HG03095 (cell line): ENCODE measurements around the gene EIF4G3.
"Not testable (repeated sequence)": the region's sequence is repeated elsewhere in the genome, so short reads cannot be mapped to it uniquely, and the experiment has no call there.

Experiments
- ATAC-seq: cut with Tn5 transposase; IDR thresholded peaks from one replicate; pipeline ENCODE4 v1.9.1; 2021; ENCODE audit warnings: moderate library complexity; ENCODE audit not compliant: unreplicated experiment

Gene EIF4G3

DNA sequence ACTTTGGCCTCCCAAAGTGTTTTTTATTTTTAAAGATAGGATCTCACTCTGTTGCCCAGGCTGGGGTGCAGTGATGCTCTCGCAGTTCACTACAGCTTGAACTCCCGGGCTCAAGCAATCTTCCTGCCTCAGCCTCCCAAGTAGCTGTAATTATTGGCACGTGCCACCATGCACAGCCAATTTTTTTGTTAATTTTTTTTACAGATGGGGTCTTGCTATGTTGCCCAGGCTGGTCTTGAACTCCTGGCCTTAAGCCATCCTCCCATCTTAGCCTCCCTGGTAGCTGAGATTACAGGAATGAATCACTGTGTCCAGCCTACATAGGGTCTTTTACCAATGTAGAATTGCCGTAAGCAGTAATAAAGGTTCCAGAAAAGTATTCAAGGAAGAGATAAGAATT, 340.5 kb downstream of the EIF4G3 start:
- no peak for ATAC-seq

DNA sequence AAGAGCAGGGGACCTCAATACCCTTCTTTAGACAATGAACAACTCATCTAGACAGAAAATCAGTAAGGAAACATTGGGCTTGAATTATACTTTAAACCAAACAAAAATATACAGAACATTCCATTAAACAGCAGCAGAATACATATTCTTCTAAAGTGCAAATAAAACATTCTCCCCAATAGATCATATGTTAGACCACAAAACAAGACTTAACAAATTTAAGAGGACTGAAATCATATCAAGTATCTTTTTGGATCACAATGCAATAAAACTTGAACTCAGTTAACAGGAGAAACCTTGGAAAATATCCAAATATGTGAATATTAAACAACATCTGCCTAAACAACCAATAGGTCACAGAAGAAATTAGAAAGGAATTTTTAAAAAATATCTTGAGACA, 341.9 kb downstream of the EIF4G3 start:
- no peak for ATAC-seq

DNA sequence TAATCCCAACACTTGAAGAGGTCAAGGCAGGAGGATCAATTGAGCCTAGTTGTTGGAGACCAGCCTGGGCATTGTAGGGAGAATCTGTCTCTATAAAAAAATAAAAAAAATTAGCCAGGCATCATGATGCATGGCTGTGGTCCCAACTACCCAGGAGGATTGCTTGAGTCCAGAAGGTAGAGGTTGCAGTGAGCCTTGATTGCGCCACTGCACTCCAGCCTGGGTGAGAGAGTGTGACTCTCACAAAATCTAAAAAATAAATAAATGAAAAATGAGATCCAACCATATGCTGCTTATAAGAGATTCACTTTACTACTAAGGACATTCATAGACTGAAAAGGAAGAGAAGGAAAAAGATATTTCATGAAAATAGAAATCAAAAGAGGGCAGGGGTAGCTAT, 342.5 kb downstream of the EIF4G3 start:
- no peak for ATAC-seq

DNA sequence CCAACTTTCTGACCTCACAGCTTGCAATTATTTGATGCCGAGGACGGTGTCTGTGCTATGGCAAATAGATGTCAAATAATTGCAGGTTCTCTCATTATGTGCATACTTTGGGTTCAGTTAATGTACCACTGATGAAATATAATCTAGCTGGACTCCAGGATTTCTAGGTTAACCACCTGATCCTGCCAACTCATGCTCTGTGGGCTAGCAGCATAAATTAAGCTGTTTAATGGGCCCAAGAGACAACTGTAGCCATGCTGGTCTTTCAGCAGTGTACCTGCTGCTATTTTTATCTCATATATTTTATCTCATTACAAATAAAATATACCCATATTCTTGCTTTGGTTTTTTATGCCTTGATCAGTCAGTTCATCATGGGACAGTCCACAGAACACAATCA, 346.3 kb downstream of the EIF4G3 start:
- no peak for ATAC-seq

DNA sequence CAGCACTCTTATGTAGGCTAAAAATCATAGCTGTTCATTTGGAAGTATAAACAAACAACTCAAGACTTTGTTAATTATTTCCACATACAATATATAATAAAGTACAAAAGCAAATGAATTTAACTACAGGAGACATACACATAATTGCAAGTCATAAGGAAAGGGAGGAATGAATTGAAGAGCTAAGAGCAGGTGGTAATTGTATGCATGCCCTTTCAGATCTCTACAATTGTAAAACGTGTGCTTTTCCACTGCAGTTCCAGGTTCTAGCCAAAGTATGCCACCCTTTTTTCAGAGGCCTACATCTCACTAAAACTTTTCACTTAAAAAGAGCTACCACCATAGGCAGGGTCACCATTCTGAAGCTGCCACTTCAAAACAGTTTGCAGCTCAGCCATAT, 346.8 kb downstream of the EIF4G3 start:
- ATAC-seq, result no peak

DNA sequence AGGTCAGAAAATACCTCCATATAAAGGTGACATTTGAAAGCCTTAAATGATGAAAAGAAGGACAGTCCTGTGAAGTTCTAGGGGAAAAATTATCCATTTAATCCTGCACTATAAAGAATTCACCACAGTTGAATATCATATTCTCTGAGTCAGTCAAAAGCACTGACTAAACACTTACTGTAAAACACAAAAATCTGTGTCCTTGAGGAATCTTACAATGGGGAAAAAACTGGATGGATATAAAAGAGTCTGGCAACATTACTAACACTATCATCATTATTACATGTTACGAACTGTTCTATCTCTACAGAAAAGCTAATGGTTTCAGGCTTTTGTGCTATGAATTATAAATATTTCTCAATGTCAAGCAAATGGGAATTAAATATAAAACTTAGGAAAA, 347.2 kb downstream of the EIF4G3 start:
- ATAC-seq, result no peak

DNA sequence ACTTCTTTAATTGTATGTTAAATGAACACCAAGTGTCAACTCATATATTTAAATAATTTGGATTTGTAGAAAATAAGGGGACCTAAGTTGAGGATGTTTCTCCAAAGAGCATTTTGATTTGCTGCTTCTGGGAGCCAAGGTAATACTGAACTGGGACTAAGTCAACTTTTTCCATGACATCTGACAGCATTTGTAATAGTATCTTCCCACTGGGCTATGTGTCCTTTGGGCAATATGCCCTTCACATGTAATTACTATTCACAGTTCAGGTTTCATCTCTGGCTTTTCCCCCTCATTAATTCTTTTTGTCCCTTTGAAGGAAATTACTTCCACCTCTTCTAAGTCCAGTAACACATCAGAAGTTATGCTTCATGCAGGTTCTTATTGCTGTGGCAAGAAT, 352.9 kb downstream of the EIF4G3 start:
- ATAC-seq, result no peak

DNA sequence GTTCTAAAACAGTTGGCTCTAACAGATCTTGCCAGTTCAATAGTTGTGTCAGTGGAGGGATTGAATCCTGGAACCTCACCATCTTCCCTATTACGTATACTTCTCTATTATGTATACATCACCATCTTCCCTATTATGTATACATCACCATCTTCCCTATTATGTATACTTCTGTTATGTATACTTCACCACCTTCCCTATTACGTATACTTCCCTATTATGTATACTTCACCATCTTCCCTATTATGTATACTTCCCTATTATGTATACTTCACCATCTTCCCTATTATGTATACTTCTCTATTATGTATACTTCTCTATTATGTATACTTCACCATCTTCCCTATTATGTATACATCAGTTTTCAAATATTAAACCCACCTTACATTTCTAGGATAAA, 355.2 kb downstream of the EIF4G3 start:
- ATAC-seq, result no peak

DNA sequence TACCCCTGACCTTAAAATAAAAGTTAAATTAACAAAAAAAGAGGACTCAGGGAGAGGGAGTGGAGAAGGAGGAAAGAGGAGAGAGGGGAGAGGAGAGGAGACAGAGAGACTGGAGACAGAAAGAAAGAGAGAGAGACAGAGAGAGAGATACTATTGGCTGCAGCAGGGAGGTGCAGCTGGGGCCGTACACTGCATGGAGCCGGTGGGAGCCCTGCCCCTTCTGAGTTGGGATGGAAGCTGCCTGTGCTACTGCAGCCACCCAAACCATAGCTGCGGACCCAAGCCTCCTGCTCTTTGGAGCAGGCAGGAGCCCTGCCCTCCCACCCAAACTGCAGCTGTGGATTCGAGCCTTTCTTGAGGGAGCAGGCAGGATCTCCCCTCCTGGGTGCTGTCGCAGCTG, 356.9 kb downstream of the EIF4G3 start:
- no peak for ATAC-seq

DNA sequence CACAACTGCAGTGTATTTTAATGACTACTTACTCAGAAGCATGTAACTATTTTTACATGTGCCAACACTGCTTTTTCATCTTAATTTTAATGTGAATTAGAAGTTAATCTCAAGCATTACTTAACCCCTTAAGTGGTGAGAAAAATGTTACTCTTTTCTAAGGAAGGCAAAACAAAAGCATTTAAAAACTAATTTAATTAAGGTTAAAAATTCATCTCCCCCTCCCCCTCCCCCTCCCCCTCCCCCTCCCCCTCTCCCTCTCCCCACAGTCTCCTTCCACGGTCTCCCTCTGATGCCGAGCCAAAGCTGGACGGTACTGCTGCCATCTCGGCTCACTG, 362.2 kb downstream of the EIF4G3 start:
- ATAC-seq, result no peak

DNA sequence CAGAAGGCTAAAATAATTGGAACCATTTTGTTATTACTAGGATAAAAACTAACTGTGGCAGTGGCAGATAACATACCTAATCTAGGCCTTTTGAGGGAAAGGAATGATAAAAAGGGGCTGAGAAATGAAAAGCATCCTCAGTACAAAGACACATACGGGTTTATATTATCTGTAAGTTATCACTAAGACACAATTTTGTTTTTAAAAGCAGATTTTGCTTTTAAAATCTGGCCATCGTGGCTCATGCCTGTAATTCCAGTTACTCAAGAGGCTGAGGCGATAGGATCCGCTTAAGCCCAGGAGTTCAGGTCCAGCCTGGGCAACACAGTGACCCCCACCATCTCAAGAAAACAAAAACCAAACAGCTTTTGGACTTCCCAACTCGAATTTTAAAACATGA, 364.8 kb downstream of the EIF4G3 start:
- no peak for ATAC-seq

DNA sequence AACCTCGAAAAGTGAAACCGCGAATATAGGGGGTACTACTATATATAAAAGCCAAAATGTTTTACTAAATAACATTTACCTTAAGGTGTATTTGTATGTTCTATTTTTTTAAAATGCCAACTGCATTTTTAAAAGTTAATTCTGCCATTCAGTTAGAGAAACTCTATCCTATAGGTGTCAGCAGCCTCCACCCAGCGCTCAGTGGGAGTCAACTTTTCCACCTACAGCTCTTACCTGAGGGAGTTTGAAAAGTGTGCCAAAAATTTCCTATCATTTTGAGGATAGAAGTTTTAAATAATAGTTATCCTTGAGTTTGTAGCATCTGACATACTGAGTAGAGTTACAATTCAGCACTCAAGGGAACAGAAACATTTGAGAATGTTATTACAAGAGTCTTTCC, 383.5 kb downstream of the EIF4G3 start:
- ATAC-seq, result no peak

DNA sequence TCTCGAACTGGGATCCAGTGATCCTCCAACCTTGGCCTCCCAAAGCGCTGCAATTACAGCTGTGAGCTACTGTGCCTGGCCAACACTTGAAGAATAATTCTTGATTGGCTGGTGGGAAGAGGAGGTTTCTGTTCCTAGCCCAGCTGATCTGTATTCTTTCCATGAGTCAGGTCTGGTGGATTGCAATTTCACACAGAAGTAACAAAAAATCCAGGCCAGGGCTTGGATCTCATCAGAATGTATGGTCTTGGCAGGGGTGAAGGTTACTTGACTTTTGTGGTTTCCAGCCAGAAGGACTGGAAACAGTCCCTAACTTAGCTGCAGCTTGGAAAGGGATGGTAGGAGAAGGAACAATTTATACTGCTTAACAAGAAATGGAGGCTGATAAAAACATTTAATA, 384.5 kb downstream of the EIF4G3 start:
- ATAC-seq, result no peak

DNA sequence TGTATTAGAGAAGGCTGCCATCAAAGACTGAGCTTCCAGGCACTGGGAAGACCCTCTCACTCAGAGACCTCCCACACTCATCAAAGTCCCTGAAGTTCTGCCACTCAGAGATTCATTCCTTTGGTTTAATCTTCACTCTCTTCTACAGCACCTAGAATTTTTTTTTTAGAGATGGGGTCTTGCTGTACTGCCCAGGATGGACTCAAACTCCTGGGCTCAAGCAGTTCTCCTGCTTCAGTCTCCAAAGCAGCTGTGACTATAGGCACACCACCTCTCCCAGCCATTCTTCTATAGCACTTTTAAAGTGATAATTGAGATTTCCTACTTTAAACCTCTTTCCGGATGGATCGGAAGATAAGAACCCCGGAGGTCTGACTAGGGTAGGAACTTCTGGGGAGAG, 385.9 kb downstream of the EIF4G3 start:
- ATAC-seq, result no peak

DNA sequence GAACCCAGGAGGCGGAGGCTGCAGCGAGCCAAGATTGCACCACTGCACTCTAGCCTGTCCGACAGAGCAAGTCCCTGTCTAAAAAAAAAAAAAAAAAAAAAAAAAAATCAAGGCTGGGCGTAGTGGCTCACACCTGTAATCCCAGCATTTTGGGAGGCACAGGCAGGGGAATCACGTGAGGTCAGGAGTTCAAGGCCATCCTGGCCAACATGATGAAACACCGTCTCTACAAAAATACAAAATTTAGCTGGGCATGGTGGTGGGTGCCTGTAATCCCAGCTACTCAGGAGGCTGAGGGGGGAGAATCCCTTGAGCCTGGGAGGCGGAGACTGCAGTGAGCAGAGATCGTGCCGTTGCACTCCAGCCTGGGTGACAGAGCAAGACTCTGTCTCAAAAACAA, 387.1 kb downstream of the EIF4G3 start:
- not testable (repeated sequence) for ATAC-seq

DNA sequence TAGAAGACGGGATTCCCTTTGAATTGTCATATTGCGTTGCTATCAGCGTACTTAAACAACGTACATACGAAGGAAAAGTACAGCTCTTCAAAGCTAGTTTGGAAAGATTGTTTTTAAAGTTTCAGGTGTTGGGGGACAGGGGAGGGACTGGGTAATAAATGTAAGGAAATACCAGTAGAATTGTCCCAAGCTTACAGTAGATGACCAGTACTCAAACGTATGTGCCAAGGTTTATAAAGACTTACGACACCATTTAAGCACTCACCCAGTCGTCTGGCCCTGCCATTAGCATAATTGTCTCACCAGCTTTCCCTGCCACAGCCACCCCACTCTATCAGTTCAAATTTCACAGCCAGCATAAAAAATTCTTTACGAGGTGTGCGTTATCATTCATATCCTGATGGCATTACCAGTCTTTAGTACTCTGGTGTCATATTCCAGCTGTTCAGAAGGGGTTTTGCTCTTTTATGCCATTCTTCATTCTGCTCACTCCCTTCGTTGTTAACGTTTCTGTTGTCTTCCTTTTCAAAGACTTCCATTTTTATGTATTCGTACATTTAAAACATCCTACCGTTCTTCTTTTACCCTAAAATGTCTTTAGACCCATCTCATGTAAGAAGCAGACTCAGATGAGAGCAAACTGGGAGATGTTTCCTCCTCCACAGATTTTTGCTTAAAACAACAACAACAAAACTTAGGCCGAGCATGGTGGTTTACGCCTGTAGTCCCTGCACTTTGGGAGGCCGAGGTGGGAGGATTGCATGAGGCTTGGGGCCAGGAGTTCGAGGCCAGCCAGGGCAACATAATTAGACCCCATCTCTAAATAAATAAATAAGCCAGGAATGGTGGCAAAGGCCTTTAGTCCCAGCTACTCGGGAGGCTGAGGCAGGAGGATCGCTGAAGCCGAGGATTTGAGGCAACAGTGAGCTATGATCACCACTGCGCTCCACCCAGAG, 388.6 kb downstream of the EIF4G3 start:
- no peak for ATAC-seq

DNA sequence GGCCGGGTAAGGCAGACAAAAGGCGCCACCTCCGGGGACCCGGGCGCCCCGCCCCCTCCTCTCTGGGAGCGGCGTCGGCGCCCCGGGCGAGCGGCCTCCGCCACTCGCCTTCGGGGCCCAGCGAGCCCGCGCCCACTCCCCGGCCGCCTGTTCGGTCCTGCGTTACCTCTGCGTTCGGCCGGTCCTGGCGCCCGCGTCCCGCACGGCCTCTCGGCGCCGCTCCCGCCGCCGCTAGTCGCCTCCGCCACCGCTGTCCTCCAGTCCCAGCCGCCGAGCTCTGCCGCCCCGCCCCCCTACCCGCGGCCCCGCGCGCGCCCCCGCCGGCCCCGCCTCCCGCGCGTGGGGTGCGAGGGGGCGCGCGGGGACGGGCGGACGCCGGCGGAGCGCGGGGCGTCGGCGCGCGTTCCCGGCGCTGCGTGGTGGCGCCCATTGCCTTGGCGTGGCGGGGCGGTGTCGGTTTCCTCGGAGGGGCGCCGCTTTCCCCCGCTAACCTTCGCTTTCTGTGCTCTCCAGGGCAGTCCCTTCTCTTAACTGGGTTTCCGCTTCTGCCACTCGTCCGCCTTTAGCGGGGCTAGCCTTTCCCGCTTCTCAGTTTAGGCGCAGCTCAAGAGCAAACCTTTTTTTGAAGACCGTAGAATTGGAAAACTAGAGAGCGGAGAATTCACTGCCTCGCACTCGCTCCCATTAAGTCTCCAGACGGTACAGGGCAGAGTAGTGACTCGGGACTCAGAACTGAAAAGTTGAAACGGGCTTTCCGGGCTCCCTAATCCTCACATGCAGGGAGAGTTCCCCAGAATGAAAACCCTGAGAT, 389.5 kb downstream of the EIF4G3 start, which contains the start of gene HP1BP3:
HP1BP3 (minus strand) TSS at position 279 of the 811 bp plus-strand sequence. CDS start 6,867 bp downstream, outside the sequence.
- ATAC-seq, result peak; percentile 42

DNA sequence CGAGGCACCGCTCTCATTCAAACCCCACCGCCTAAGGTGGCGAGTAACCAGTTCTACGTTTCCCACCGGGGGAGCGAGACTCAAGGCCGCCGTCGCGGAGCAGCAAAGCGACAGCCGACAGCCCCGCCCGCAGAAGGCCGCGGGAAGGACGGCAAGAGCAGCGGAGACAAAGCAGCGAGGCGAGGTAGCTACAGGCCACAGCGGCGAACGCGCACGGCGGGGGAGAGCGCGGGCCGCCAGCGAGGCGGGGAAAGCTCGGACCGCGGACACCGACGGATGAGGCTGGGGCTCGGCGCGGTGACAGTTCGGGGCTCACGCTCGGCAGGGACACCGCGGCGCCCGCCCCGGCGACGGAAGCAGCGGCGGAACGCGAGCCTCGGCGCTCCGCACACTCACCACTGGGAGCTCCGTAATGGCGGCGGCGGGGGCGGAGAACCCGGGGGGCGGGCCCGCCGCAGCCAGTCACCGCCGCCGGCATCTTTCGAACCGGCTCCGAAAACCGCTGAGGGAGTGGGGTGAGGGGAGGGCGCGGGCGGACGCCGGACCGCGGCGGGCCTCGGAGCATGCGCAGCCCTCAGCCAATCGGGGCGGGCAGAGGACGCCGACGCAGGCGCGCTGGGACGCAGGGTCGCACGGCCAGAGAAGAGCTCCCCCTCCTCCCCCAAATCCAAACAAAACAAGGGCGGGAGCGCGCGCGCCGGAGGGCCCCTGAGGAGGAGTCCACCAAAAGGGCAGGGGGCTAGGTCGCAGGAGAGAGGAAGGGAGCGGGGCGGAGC, 390.3 kb downstream of the EIF4G3 start:
- ATAC-seq, result peak; percentile 67

DNA sequence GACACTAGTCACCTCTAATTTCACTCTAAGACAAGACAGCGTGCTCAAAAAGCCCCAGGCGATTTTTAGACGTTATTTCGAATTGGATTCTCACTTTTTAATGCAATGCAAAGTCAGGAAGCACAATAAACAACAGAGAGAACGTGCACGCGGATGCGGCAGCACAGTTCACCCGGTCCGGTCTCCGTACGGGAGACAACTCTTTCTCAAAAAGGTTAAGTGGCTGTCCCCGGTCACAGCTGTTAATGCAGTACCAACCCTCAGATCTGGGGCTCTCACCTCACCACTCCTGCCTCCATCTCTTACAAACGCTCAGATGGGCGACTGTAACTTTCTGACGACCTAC, 390.8 kb downstream of the EIF4G3 start:
- no peak for ATAC-seq

DNA sequence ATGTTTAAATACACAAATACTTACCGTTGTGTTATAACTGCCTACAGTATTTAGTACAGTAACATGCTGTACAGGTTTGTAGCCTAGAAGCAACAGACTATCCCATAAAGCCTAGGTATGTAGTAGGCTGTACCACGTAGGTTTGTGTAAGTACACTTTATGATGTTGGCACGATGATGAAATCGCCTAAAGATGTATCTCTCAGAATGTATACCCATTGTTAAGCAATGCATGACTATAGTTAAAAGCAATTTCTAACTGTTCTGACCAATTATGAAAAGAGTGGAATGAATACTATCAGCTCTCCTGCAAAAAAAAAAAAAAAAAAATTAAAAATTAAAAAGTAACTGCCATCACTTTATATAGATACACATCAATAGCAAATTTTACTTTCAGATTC, 401.0 kb downstream of the EIF4G3 start:
- no peak for ATAC-seq

DNA sequence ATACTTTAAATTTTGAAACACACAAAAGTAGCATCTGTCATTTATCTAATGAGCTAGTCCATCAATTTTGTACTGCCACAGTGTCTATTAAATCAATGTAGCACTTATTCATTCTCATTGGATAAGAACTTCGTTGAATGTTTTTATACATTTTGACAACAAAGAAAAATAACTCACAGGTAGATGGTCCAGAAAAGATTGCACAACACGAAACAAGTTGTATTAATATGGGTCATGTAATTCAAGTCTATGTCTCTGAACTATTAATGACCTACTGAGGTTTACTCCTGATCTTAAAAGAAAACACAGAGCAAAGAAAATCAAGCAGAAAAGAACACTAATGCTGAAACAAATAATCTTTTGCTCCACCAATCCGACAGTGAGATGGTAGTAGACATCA, 404.9 kb downstream of the EIF4G3 start:
- ATAC-seq, result no peak
